Measurements from ENCODE around the gene CDH4.

Gene CDH4

DNA sequence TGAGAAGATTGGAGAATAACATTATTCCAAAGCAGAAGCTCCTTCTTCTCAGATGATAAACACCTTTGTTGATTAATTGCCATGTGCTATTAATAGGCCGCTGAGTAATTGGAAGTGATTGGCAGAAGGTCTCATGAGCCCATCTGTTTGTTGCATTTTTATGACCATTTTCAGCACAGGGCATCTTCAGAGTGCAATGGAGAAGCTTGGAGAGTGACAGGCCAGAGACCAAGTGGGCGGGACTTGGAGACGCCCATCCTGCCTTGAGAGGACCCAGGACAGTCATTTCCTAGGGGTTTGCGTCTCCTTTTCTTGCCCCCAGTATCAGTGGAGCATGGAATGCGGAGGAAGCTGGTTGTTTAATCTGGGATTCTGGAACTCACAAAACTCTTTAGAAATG, 89.5 kb downstream of the CDH4 start:
- no peaks in the 10 kb centered on the region for H3K4me1 Mint-ChIP-seq
- no peak for ATAC-seq
- H3K36me3 Mint-ChIP-seq = no peaks in the 10 kb centered on the region
- no peak overlapping the region for H3K4me3 Mint-ChIP-seq
- no peaks in the 10 kb centered on the region for H3K9me3 Mint-ChIP-seq
- no peak for DNase-seq (ENCODE audit: low spot score in 2 of 2)
- no peak overlapping the region for H3K27ac Mint-ChIP-seq

DNA sequence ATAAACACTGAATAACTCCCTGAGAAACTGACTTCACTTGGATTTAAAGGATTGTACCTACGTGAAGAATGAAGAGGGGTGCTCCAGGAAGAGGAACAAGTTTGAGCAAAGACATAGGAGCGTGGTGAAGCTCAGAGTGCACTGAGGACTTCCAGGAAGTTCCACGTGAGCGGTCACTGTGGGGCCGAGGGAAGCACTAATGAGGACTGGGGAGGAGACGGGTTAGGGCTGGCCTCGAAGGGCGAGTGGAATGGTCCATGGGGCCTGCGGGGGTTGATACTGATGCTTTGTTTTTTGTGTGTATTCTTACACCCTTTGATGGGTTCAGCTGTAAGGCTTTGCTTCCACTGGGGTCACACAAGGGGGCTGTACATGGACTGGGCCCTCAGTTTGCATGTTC, 91.9 kb downstream of the CDH4 start:
- Mint-ChIP-seq H3K9me3 (no peaks in the 10 kb centered on the region), H3K36me3 (no peaks in the 10 kb centered on the region), H3K4me3 (no peak overlapping the region), H3K4me1 (no peaks in the 10 kb centered on the region), H3K27ac (no peak overlapping the region)
- no peak for ATAC-seq
- DNase-seq (ENCODE audit: low spot score in 2 of 2) = no peak

- no peak overlapping the region for H3K27ac Mint-ChIP-seq
- no peaks in the 10 kb centered on the region for H3K4me1 Mint-ChIP-seq
- no peaks in the 10 kb centered on the region for H3K36me3 Mint-ChIP-seq
- ATAC-seq (no peak), DNase-seq (ENCODE audit: low spot score in 2 of 2) (no peak)
- no peak overlapping the region for H3K4me3 Mint-ChIP-seq
- H3K9me3 Mint-ChIP-seq = no peaks in the 10 kb centered on the region
These were observed 93.6 kb downstream of the CDH4 start for GRCh38 chr20:61345656-61346055.

GRCh38 chr20:61346996-61347395, 94.9 kb downstream of the CDH4 start:
- no peak for DNase-seq (ENCODE audit: low spot score in 2 of 2)
- ATAC-seq = no peak
- no peaks in the 10 kb centered on the region for H3K36me3 Mint-ChIP-seq
- no peaks in the 10 kb centered on the region for H3K9me3 Mint-ChIP-seq
- H3K27ac Mint-ChIP-seq = no peak overlapping the region
- no peaks in the 10 kb centered on the region for H3K4me1 Mint-ChIP-seq
- H3K4me3 Mint-ChIP-seq = no peak overlapping the region

- ATAC-seq (no peak), DNase-seq (ENCODE audit: low spot score in 2 of 2) (no peak)
- no peaks in the 10 kb centered on the region for H3K4me1 Mint-ChIP-seq
- H3K9me3 Mint-ChIP-seq = no peaks in the 10 kb centered on the region
- no peak overlapping the region for H3K4me3 Mint-ChIP-seq
- no peaks in the 10 kb centered on the region for H3K36me3 Mint-ChIP-seq
- no peak overlapping the region for H3K27ac Mint-ChIP-seq
These were observed 95.4 kb downstream of the CDH4 start for GRCh38 chr20:61347443-61347842.

- no peaks in the 10 kb centered on the region for H3K9me3 Mint-ChIP-seq
- no peaks in the 10 kb centered on the region for H3K36me3 Mint-ChIP-seq
- H3K27ac Mint-ChIP-seq = no peak overlapping the region
- DNase-seq (ENCODE audit: low spot score in 2 of 2) = no peak
- no peak for ATAC-seq
- no peak overlapping the region for H3K4me3 Mint-ChIP-seq
- no peaks in the 10 kb centered on the region for H3K4me1 Mint-ChIP-seq
These were observed 97.5 kb downstream of the CDH4 start for GRCh38 chr20:61349447-61350165.

- no peaks in the 10 kb centered on the region for H3K36me3 Mint-ChIP-seq
- DNase-seq (ENCODE audit: low spot score in 2 of 2) (no peak), ATAC-seq (no peak)
- H3K4me1 Mint-ChIP-seq = no peaks in the 10 kb centered on the region
- no peak overlapping the region for H3K4me3 Mint-ChIP-seq
- H3K27ac Mint-ChIP-seq = no peak overlapping the region
- H3K9me3 Mint-ChIP-seq = no peaks in the 10 kb centered on the region
These were observed 98.6 kb downstream of the CDH4 start for GRCh38 chr20:61350500-61351250.

- ATAC-seq (no peak), DNase-seq (ENCODE audit: low spot score in 2 of 2) (no peak)
- Mint-ChIP-seq H3K4me3 (no peak overlapping the region), H3K9me3 (peaks cover 4% of the 10 kb centered on the region), H3K27ac (no peak overlapping the region), H3K4me1 (no peaks in the 10 kb centered on the region), H3K36me3 (no peaks in the 10 kb centered on the region)
These were observed 100.5 kb downstream of the CDH4 start for GRCh38 chr20:61352346-61353260.

DNA sequence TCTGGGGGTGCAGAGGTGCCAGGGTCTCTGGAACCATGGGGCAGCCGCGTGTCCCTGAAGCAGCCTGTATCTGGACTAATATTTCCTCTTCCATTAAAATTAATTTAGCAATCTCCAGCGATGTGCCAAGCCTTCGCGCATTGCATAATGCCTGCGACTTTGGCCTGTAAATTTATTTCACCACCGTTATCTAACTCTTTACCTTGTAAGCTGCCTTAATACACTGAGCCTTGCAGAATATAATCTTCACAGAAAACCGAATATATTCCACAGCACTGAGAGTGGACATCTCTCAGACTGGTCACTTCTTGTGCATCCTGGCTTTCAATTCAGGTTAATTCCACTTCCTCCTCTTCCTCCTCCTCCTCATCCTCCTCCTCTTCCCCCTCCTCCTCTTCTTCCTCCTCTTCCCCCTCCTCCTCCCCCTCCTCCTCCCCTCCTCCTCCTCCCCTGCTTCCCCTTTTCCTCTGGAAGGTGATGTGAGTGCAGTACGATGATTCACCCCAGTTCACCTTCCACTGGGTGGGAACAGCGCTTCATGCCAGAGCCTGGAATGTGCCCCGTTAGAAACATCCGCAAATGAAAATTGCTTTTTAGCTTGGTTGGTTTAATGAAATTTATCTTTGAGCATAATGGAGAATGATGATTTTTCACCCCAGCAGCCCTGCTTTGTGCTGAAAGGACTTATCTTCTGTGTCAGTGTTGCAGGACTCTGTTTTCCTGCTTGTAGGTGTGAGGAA, 101.4 kb downstream of the CDH4 start:
- Mint-ChIP-seq H3K36me3 (no peaks in the 10 kb centered on the region), H3K4me1 (no peaks in the 10 kb centered on the region), H3K9me3 (peaks cover 4% of the 10 kb centered on the region), H3K27ac (no peak overlapping the region), H3K4me3 (no peak overlapping the region)
- ATAC-seq (no peak), DNase-seq (ENCODE audit: low spot score in 2 of 2) (no peak)

DNA sequence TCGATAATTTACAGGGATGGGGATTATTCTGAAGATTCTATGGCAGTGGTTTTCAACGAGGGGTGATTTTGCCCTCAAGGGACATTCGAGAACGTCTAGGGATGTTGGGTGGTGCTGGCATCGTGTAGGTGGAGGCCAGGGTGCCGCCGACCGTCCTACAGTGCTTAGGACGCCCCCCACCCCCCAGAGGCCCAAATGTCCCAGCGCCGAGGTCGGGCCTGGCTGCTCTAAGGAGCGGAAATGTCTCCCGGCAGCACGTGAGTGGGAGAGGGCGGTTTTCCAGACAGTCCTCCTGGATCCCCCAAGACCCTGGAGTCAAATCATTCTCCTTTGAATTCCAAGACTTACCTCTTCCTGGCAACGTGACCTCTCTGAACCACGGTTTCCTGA, 101.9 kb downstream of the CDH4 start:
- H3K9me3 Mint-ChIP-seq = peaks cover 4% of the 10 kb centered on the region
- no peak overlapping the region for H3K27ac Mint-ChIP-seq
- H3K36me3 Mint-ChIP-seq = no peaks in the 10 kb centered on the region
- no peak for DNase-seq (ENCODE audit: low spot score in 2 of 2)
- no peak overlapping the region for H3K4me3 Mint-ChIP-seq
- no peaks in the 10 kb centered on the region for H3K4me1 Mint-ChIP-seq
- no peak for ATAC-seq

DNA sequence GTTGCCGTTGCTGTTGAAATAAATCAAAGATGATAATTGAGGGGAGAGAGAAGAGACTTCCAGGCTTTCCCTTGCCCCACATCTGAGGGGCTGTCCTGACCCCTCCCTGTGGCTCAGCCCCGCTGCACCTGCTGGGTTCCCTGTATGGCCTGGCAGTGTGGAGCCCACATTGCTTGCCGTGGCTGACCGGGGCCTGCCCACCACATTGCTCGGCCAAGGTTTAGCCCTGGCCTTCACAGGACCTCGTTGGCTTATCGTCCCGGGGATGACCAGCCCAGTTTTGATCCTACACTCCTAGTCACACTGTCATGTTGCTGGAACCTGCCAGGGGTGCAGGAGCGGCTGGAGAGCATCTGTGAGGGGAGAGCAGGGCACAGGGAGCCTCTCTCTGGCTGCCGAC, 102.4 kb downstream of the CDH4 start:
- no peak for DNase-seq (ENCODE audit: low spot score in 2 of 2)
- no peaks in the 10 kb centered on the region for H3K4me1 Mint-ChIP-seq
- no peak for ATAC-seq
- no peak overlapping the region for H3K27ac Mint-ChIP-seq
- H3K4me3 Mint-ChIP-seq = no peak overlapping the region
- H3K36me3 Mint-ChIP-seq = no peaks in the 10 kb centered on the region
- peaks cover 4% of the 10 kb centered on the region for H3K9me3 Mint-ChIP-seq

DNA sequence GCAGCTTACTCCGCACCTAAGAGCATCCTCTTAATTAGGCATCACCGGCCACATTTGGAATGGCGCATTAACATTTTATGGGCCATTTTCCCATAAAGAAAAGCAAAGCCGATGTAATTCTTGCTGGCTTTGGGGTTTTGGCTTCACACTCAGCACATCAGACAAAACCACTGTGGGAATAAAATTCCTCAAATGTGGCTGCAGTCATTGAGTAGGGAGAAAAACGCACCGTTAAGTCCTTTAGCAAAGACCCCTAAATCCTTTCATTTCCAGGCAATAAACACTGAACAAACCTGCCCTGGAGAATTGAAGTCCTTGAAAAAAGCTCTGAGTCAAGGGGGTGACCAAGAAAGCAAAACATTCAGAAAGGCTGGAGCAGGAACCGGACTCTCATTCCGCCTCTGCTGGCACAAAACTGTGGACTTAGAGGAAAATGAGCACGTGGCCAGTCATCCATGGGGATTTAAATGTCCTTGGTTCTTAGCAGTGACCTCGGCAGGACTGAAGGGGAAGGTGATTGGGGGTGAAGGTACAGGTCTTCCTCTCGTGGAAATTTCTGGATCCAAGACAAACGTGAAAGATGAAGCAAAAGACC, 102.9 kb downstream of the CDH4 start:
- Mint-ChIP-seq H3K36me3 (no peaks in the 10 kb centered on the region), H3K4me3 (no peak overlapping the region), H3K9me3 (peaks cover 4% of the 10 kb centered on the region), H3K27ac (no peak overlapping the region), H3K4me1 (no peaks in the 10 kb centered on the region)
- no peak for ATAC-seq
- no peak for DNase-seq (ENCODE audit: low spot score in 2 of 2)

DNA sequence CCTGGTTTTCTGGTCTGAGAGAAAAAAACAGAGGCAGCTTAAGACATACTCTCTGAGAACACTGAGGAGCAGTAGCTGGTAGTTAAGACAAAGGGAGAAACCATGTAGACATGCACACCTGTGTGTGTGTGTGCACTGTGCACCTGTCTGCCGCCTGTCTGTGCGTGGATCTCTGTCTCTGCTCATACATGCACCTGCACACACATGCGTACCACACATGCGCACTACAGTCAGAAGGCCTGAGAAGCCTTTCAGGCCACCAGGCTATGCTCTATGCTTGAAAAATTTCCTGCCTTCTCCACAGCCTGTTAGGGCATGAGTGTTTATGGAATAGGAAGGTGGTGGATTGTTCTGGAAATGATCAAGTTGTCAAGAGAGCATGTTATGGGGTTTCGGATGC, 103.5 kb downstream of the CDH4 start:
- DNase-seq (ENCODE audit: low spot score in 2 of 2) (no peak), ATAC-seq (no peak)
- H3K4me3 Mint-ChIP-seq = no peak overlapping the region
- no peak overlapping the region for H3K27ac Mint-ChIP-seq
- H3K36me3 Mint-ChIP-seq = no peaks in the 10 kb centered on the region
- peaks cover 4% of the 10 kb centered on the region for H3K9me3 Mint-ChIP-seq
- H3K4me1 Mint-ChIP-seq = no peaks in the 10 kb centered on the region

DNA sequence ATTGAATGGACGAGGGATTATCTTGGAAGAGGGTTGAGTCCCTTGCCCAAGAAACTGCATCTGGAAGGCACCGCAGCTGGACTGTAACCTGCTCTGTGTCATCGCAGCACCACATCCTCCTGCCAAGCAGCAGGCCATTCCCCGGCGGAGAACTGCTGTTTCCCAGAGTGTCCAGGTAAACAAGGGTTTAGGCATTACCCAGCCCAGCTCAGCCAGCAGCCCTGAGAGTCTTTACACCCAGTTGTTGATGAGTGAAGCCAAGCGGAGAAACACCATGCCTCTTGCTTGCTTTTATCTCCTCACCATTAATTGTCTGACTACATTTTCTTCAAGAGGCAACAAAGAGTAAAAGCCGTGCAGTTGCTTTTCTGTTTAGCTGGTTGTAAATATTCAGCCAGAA, 104.1 kb downstream of the CDH4 start:
- no peak overlapping the region for H3K27ac Mint-ChIP-seq
- H3K4me1 Mint-ChIP-seq = no peaks in the 10 kb centered on the region
- H3K9me3 Mint-ChIP-seq = peaks cover 4% of the 10 kb centered on the region
- ATAC-seq (no peak), DNase-seq (ENCODE audit: low spot score in 2 of 2) (no peak)
- H3K36me3 Mint-ChIP-seq = no peaks in the 10 kb centered on the region
- no peak overlapping the region for H3K4me3 Mint-ChIP-seq

DNA sequence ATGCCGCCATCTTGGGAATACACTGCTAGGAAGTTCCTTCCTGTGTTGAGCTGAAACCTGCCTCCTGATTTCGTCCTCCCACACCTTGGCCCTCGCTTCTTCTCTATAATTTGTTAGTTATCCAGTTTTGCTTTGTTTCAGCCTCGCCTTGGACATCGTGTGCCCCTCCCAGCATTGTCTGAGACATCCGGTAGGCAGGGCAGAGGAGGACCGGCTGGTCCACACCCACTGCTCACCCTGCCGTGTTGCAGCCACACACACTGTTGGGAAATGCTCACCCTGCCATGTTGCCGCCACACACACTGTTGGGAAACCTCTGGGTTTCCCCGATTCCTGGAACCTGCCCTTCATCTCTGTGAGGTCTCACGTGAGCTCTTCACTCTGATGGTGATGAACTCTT, 105.1 kb downstream of the CDH4 start:
- Mint-ChIP-seq H3K4me1 (no peaks in the 10 kb centered on the region), H3K36me3 (no peaks in the 10 kb centered on the region), H3K27ac (no peak overlapping the region), H3K9me3 (peaks cover 4% of the 10 kb centered on the region), H3K4me3 (no peak overlapping the region)
- DNase-seq (ENCODE audit: low spot score in 2 of 2) = no peak
- ATAC-seq = no peak

Data from stimulated activated effector memory CD8-positive, alpha-beta T cell treated with anti-CD3 and anti-CD28 coated beads, Interleukin-12 subunit alpha, Interleukin-12 subunit beta, amount 100 ng/mL, for 72 hours (primary cell).